ENCODE data around the gene SDSL.

The SDSL gene

GRCh38 chr12:113462117-113462774 is 40.1 kb downstream of the SDSL start:
- peak; percentile 85 for DNase-seq (ENCODE audit: low spot score)
- TF ChIP-seq CTCF (IDR thresholded peaks at IDR 0.05; ENCODE audit: extremely low read depth, missing control alignments), result peak; percentile 90

- peak; percentile 24 for DNase-seq (ENCODE audit: low spot score)
- TF ChIP-seq CTCF (IDR thresholded peaks at IDR 0.05; ENCODE audit: extremely low read depth, missing control alignments), result no peak
Measured at GRCh38 chr12:113462998-113463745, 41.0 kb downstream of the SDSL start.

GRCh38 chr12:113463746-113464451 is 41.7 kb downstream of the SDSL start:
- no peak for TF ChIP-seq CTCF (IDR thresholded peaks at IDR 0.05; ENCODE audit: extremely low read depth, missing control alignments)
- DNase-seq (ENCODE audit: low spot score), result peak; percentile 38

DNA sequence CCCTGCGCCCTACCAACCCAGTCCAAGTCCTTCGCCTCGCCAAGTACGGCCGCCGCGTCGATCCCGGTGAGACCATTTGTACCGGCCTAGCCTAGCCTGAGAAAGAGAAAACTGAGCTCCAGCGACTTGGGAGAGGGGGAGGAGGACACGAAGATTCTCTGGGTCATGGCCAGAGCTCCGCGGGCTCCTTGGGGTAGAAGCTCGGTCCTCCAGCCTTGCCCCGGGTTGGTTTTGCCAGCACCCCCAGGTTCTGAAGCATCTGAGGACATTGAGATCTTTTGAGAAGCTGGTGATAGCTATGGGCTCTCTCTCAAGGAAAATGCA is 42.2 kb downstream of the SDSL start:
- no peak for TF ChIP-seq CTCF (IDR thresholded peaks at IDR 0.05; ENCODE audit: extremely low read depth, missing control alignments)
- DNase-seq (ENCODE audit: low spot score), result peak; percentile 21

DNA sequence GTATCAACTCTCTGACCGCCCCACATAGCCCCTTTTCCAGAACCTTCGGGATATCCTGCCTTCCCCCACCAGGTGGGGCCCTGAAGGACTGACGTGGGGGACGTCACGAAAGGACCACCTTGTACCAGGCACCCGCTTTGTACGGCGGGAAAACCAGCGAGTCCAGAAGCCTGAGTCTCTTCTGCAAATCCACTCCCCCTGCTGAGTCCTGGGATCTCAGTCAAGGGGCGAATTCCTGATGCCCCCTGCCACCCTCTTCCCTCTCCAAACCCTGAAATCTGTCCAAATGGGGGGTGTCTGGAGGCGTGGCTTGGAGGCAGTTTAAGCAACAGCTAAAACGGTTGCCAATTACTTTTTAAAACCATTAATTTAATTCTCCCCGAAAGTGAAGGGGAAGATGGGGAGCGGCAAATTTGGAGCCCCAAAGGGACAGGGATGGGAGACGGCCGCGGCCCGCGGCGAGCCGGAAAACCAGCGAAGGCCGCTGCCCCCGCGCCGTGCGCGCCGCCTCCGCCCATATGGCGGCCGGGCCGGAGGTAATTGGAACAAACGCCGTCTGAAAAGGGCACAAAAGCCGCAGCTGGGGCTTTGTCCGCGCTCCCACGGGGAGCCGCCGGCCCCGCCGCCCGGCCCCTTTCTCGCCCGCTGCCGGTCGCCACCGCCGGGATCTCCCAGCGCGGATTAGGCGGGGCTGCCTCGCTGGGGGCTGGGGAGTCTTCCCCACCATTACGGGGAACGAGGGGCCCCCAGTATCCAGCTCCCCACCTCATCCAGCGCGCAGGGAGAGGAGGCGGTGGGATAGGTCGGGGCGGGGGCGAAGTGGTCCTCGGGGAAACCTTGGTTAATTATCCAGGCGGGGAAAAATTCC is 42.9 kb downstream of the SDSL start:
- no peak for TF ChIP-seq CTCF (IDR thresholded peaks at IDR 0.05; ENCODE audit: extremely low read depth, missing control alignments)
- peak; percentile 27 for DNase-seq (ENCODE audit: low spot score)

DNA sequence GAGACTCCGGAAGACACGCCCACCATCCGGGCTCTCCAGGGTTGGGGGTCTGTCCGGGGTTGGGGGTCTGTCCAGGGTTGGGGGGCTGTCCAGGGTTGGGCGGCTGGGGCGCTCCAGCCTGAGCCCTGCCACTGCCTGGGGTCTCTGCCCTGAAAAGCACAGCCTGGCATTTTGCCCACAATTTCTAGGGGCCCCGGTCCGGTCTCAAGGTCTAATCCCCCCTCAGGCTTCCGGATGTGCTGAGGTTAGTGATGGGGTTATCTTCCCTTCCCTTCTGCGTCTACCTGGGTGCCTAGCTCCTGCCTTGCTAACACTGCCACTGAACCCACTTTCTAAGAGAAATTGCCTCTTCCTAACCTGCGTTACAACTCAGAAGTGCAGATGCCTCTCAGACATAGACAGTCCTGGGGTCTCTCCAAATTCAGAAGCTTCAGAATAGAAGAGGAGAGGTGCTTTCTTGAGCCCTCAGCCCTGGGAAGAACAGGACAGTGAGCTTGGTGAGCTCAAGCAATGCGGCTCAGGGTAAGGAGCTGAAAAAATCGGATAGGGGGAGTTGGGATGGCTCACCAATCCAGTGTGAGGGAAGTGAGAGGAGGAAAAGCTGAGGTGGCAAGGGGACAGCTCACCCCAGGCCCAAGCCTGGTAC is 43.8 kb downstream of the SDSL start:
- DNase-seq (ENCODE audit: low spot score), result peak; percentile 19
- no peak for TF ChIP-seq CTCF (IDR thresholded peaks at IDR 0.05; ENCODE audit: extremely low read depth, missing control alignments)

All from GM20000 (cell line).